HepG2 (cell line): Measurements from ENCODE around the gene TRA2B. TPM values are rescaled to one million over a fixed set of nuclear protein-coding genes. Genes with fewer than 3 reads are reported as not detected.

Experiments used
- BORCS8-MEF2B ChIP-seq: sonication (generic); formaldehyde crosslinking; IDR thresholded peaks from 2 replicates; pipeline ENCODE4 v1.8.0; 2022; ENCODE audit warnings: mild to moderate bottlenecking, missing genetic modification reagents
- DNMT1 ChIP-seq: sonication (generic); formaldehyde crosslinking; IDR thresholded peaks from 2 replicates; pipeline ENCODE4 v1.5.1; 2020; ENCODE audit warnings: mild to moderate bottlenecking, missing genetic modification reagents
- ESRRA ChIP-seq: sonication (generic); formaldehyde crosslinking; IDR thresholded peaks from 2 replicates; pipeline ENCODE4 v1.5.1; 2020; ENCODE audit warnings: mild to moderate bottlenecking, low read depth, missing genetic modification reagents
- HNRNPL ChIP-seq: fragments of 200-400 bp; formaldehyde crosslinking; IDR thresholded peaks from 2 replicates; pipeline ENCODE4 v1.6.1; 2017; ENCODE audit warnings: mild to moderate bottlenecking, low read depth, low read length
- JARID2 ChIP-seq: sonication (generic); formaldehyde crosslinking; IDR thresholded peaks from 2 replicates; pipeline ENCODE4 v1.8.1; 2023; ENCODE audit warnings: missing genetic modification reagents, inconsistent platforms; ENCODE audit not compliant: insufficient replicate concordance
- JUNB ChIP-seq: sonication (generic); formaldehyde crosslinking; IDR thresholded peaks from 2 replicates; pipeline ENCODE4 v1.8.0; 2022; ENCODE audit warnings: missing genetic modification reagents, mild to moderate bottlenecking, borderline replicate concordance
- KDM3A ChIP-seq: IDR thresholded peaks from 2 replicates; pipeline ENCODE4 v1.6.1; 2018; ENCODE audit warnings: low read depth, missing compliant biosample characterization
- MAFF ChIP-seq: IDR thresholded peaks from 2 replicates; pipeline ENCODE4 v1.6.1; 2011; ENCODE audit warnings: low read depth, low read length, improper control_type of control experiment
- MED13 ChIP-seq: sonication (generic); formaldehyde crosslinking; IDR thresholded peaks from 2 replicates; pipeline ENCODE4 v1.5.0; 2020; ENCODE audit warnings: missing genetic modification reagents
- NFATC3 ChIP-seq: sonication (generic); formaldehyde crosslinking; IDR thresholded peaks from 2 replicates; pipeline ENCODE4 v1.5.1; 2020; ENCODE audit warnings: mild to moderate bottlenecking, missing genetic modification reagents
- PLRG1 ChIP-seq: fragments of 450-650 bp; conservative IDR thresholded peaks from 2 replicates; pipeline ENCODE4 v1.6.1; 2016
- SALL1 ChIP-seq: sonication (generic); formaldehyde crosslinking; IDR thresholded peaks from 2 replicates; pipeline ENCODE4 v1.8.0; 2022; ENCODE audit warnings: mild to moderate bottlenecking, missing genetic modification reagents
- SIX4 ChIP-seq: sonication (generic); formaldehyde crosslinking; IDR thresholded peaks from 2 replicates; pipeline ENCODE4 v1.4.0; 2020; ENCODE audit warnings: missing genetic modification reagents
- SMAD9 ChIP-seq: sonication (generic); formaldehyde crosslinking; IDR thresholded peaks from 2 replicates; pipeline ENCODE4 v1.5.1; 2020; ENCODE audit warnings: mild to moderate bottlenecking, missing genetic modification reagents
- SRF ChIP-seq: IDR thresholded peaks from 2 replicates; pipeline ENCODE4 v1.6.1; 2011; ENCODE audit warnings: mild to moderate bottlenecking, low read depth, low read length, moderate library complexity
- TCF7L2 ChIP-seq: IDR thresholded peaks from 2 replicates; pipeline ENCODE4 v1.6.1; 2011; ENCODE audit warnings: mild to moderate bottlenecking, low read depth, low read length, moderate library complexity
- TP53 ChIP-seq: sonication (generic); formaldehyde crosslinking; conservative IDR thresholded peaks from 2 replicates; pipeline ENCODE4 v1.4.0; 2020; ENCODE audit warnings: missing genetic modification reagents
- ZNF549 ChIP-seq: sonication (generic); formaldehyde crosslinking; IDR thresholded peaks from 2 replicates; pipeline ENCODE4 v1.5.0; 2020; ENCODE audit warnings: missing genetic modification reagents
- ZNF550 ChIP-seq: sonication (generic); formaldehyde crosslinking; IDR thresholded peaks from 2 replicates; pipeline ENCODE4 v1.4.0; 2020; ENCODE audit warnings: mild to moderate bottlenecking, missing genetic modification reagents, borderline replicate concordance
- ZNF720 ChIP-seq: sonication (generic); formaldehyde crosslinking; IDR thresholded peaks from 2 replicates; pipeline ENCODE4 v1.4.0; 2020; ENCODE audit warnings: missing genetic modification reagents
- ZNF747 ChIP-seq: sonication (generic); formaldehyde crosslinking; IDR thresholded peaks from 2 replicates; pipeline ENCODE4 v1.8.1; 2023; ENCODE audit warnings: missing genetic modification reagents, mild to moderate bottlenecking, borderline replicate concordance
- ZNF777 ChIP-seq: sonication (generic); formaldehyde crosslinking; IDR thresholded peaks from 2 replicates; pipeline ENCODE4 v1.4.0; 2020; ENCODE audit warnings: missing genetic modification reagents
- ZZZ3 ChIP-seq: sonication (generic); formaldehyde crosslinking; IDR thresholded peaks from 2 replicates; pipeline ENCODE4 v1.4.0; 2020; ENCODE audit warnings: missing genetic modification reagents, mild to moderate bottlenecking, borderline replicate concordance
- polyA plus RNA-seq, 8 experiments: library from polyadenylated mRNA; depleted of rRNA in 3 of 8; stranded (reverse) in 7 of 8; unstranded in 1 of 8; fragments of >200 nt; fragmentation: Illumina TruSeq in 4 of 8; extraction: Trizol in 4 of 8; gene quantifications; 2 replicates each; pipeline versions ENCODE4 v1.2.1 to v1.2.3, GENCODE V29; 2011 to 2016; ENCODE audit warnings: low read depth in 4 of 8, missing spikeins in 1 of 8, mixed read lengths in 1 of 8; ENCODE audit not compliant: insufficient read depth in 1 of 8
- total RNA-seq, 5 experiments: library from RNA; depleted of rRNA; stranded (reverse); fragments of >200 nt; fragmentation: Illumina TruSeq; extraction: Trizol; gene quantifications; 2 replicates each; pipeline ENCODE4 v1.2.3, GENCODE V29; 2016; ENCODE audit warnings: low read depth in 1 of 5
- TF ChIP-seq, protein P1 (sequence below): sonication (generic); formaldehyde crosslinking; IDR thresholded peaks from 2 replicates; pipeline ENCODE4 v1.5.0; 2020; ENCODE audit warnings: missing genetic modification reagents
- TF ChIP-seq, protein P2 (sequence below): sonication (generic); formaldehyde crosslinking; IDR thresholded peaks from 2 replicates; pipeline ENCODE4 v1.5.0; 2020; ENCODE audit warnings: missing genetic modification reagents
- TF ChIP-seq, protein P3 (sequence below): sonication (generic); formaldehyde crosslinking; IDR thresholded peaks from 2 replicates; pipeline ENCODE4 v1.8.0; 2022; ENCODE audit warnings: missing genetic modification reagents, mild to moderate bottlenecking, inconsistent platforms, borderline replicate concordance
- TF ChIP-seq, protein P4 (sequence below): IDR thresholded peaks from 2 replicates; pipeline ENCODE4 v1.6.1; 2016; ENCODE audit warnings: missing biosample characterization, missing genetic modification reagents, low read depth

Gene TRA2B
- total and polyA plus RNA-seq, 2 of the 13 experiments (the other 11 are each of a cell fraction or from before 2014, with no cell fraction given), result 105 to 241 TPM

DNA sequence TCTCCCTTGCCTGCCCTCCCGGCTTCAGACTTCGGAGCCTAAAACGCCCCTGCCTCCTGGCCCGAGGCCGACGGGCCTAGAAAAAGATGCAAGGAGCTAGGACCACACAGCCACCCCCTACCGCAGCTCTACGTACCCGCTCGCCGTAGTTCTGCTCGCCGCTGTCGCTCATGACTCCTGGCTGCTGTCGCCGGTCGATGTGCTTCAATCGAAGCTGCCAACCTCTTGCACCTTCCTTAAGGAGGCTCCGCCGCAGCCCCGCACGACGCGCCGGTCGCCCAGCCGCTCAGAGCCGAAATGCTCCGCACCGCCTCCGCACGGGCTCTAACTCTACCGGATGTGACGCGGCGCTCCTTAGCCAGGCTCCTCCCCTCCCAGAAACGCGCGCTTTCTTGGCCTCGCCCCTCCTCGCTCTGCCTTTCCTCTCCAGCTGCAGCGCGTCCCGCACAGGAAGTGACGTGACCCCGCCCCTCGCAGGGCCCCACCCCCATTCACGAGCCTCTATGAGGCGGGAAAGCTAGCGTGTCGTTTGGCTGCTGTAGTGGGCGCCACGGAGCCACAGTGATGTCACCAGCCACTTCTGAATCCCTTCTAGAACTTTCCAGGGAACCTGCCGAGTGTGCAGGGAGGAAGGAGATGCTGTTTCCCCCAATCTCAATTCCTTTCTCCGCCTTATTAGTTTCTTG is at the start of gene TRA2B (continued):
- TF ChIP-seq ZZZ3 (CRISPR knock-in tag) (no peak), TP53 (CRISPR knock-in tag) (0 out of 2 replicates have a peak, but pooled peaks have one; percentile 13), MAFF (no peak), JARID2 (no peak), ZNF777 (CRISPR knock-in tag) (peak; percentile 69), NFATC3 (peak; percentile 92; the same call in 1 of the 2 replicates), BORCS8-MEF2B (CRISPR knock-in tag) (peak; percentile 91), KDM3A (CRISPR knock-in tag) (peak; percentile 73), TCF7L2 (no peak), SALL1 (CRISPR knock-in tag) (peak; percentile 84), ESRRA (CRISPR knock-in tag) (no peak), SMAD9 (CRISPR knock-in tag) (peak; percentile 94; the same call in 1 of the 2 replicates), ZNF550 (no peak), ZNF549 (no peak), SRF (no peak), MED13 (CRISPR knock-in tag) (peak; percentile 82), PLRG1 (no peak), DNMT1 (CRISPR knock-in tag) (no peak), HNRNPL (peak; percentile 64; the same call in 1 of the 2 replicates), ZNF747 (peak; percentile 63; the same call in 1 of the 2 replicates), SIX4 (CRISPR knock-in tag) (0 out of 2 replicates have a peak, but pooled peaks have one; percentile 67), ZNF720 (no peak), JUNB (CRISPR knock-in tag) (peak; percentile 80; the same call in 1 of the 2 replicates)
- TF ChIP-seq, protein P1, sequence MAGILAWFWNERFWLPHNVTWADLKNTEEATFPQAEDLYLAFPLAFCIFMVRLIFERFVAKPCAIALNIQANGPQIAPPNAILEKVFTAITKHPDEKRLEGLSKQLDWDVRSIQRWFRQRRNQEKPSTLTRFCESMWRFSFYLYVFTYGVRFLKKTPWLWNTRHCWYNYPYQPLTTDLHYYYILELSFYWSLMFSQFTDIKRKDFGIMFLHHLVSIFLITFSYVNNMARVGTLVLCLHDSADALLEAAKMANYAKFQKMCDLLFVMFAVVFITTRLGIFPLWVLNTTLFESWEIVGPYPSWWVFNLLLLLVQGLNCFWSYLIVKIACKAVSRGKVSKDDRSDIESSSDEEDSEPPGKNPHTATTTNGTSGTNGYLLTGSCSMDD, result 0 out of 2 replicates have a peak, but pooled peaks have one; percentile 14
- TF ChIP-seq, protein P2, sequence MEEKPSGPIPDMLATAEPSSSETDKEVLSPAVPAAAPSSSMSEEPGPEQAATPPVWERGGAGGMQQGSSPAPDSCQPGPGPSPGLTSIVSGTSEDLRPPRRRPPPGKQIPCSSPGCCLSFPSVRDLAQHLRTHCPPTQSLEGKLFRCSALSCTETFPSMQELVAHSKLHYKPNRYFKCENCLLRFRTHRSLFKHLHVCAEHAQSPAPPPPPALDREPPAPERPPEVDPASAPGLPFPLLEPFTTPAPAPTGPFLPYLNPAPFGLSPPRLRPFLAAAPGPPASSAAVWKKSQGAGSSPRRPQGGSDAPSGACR, result peak; percentile 96
- TF ChIP-seq, protein P3, sequence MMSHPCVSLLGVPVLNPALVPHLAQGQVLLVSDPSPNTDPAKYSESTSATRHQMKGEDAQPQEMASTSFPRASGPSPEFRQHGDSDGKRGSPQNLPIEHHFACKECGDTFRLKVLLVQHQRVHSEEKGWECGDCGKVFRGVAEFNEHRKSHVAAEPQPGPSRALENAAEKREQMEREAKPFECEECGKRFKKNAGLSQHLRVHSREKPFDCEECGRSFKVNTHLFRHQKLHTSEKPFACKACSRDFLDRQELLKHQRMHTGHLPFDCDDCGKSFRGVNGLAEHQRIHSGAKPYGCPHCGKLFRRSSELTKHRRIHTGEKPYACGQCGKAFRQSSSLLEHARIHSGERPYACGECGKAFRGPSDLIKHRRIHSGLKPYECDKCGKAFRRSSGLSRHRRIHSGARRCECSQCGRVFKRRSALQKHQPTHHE, result peak; percentile 76
- TF ChIP-seq, protein P4, sequence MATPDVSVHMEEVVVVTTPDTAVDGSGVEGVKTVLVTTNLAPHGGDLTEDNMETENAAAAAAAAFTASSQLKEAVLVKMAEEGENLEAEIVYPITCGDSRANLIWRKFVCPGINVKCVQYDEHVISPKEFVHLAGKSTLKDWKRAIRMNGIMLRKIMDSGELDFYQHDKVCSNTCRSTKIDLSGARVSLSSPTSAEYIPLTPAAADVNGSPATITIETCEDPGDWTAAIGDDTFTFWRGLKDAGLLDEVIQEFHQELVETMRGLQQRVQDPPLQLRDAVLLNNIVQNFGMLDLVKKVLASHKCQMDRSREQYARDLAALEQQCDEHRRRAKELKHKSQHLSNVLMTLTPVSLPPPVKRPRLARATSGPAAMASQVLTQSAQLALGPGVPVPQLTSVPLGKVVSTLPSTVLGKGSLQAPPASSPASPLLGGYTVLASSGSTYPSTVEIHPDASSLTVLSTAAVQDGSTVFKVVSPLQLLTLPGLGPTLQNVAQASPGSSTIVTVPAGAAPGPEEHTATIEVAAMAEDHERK (CRISPR knock-in tag), result peak; percentile 33
